ENCODE measurements around the gene USP33. TPM values are rescaled to one million over a fixed set of nuclear protein-coding genes. Genes with fewer than 3 reads are reported as not detected.

USP33 gene
- polyA plus RNA-seq, 1 of the 3 experiments (the other 2 are of a cell fraction), result 26.3 TPM

GRCh38 chr1:77664939-77665516 lies 94.6 kb downstream of the USP33 start:
- H3K36me3 ChIP-seq (replicated peaks in 1 of 2; ENCODE audit: control insufficient read depth in 1 of 2, insufficient read depth in 2 of 2, low read length in 1 of 2), result peaks cover 0 to 4% of the 10 kb centered on the region in 2 experiments
- no peak overlapping the region for H3K4me3 ChIP-seq (ENCODE audit: low read depth in 2 of 2, low read length in 1 of 2)
- H3K4me2 ChIP-seq, result no peak overlapping the region
- H3K9me2 ChIP-seq, result no peaks in the 10 kb centered on the region
- CTCF ChIA-PET, result no interaction called here
- no peaks in the 10 kb centered on the region for H3K27me3 ChIP-seq (ENCODE audit: insufficient read depth)
- no peak overlapping the region for H3K9ac ChIP-seq
- DNase-seq, result no peak
- peaks cover 0 to 4% of the 10 kb centered on the region in 2 experiments; a peak in 3 of 4 replicates for H3K4me1 ChIP-seq (ENCODE audit: control insufficient read depth in 1 of 2, insufficient read depth in 2 of 2, low read depth in 1 of 2, low read length in 1 of 2)
- TF ChIP-seq EZH2phosphoT487 (IDR thresholded peaks at IDR 0.05; ENCODE audit: borderline replicate concordance, low read depth), result no peak
- peaks cover 6% of the 10 kb centered on the region for H3F3A ChIP-seq (replicated peaks; ENCODE audit: insufficient read depth)
- H3K79me2 ChIP-seq (ENCODE audit: insufficient read depth), result peaks cover 100% of the 10 kb centered on the region
- POLR2A ChIA-PET, result no interaction called here
- no peak overlapping the region for H3K27ac ChIP-seq (ENCODE audit: low read depth in 2 of 2, low read length in 1 of 2)
- peaks cover 63% of the 10 kb centered on the region for H4K20me1 ChIP-seq (ENCODE audit: insufficient read depth)
- H2AFZ ChIP-seq (ENCODE audit: low read depth), result no peak overlapping the region
- H3K9me3 ChIP-seq, result no peaks in the 10 kb centered on the region
- 96% methylated on average over 3 of the region's 3 CpGs for WGBS (ENCODE audit: low lambda C conversion rate)

GRCh38 chr1:77661696-77662095 lies 98.0 kb downstream of the USP33 start:
- no peaks in the 10 kb centered on the region for H3K36me3 ChIP-seq (replicated peaks in 1 of 2; ENCODE audit: control insufficient read depth in 1 of 2, insufficient read depth in 2 of 2, low read length in 1 of 2)
- 90% methylated on average over 4 of the region's 4 CpGs for WGBS (ENCODE audit: low lambda C conversion rate)
- ChIA-PET POLR2A (no interaction called here), CTCF (interaction anchor here (0.6 kb wide), 1 partner anchor 423 kb away, joined by 3 read pairs; no protein-coding TSS in a partner anchor)
- peaks cover 51% of the 10 kb centered on the region for H4K20me1 ChIP-seq (ENCODE audit: insufficient read depth)
- no peak overlapping the region for H2AFZ ChIP-seq (ENCODE audit: low read depth)
- H3K4me3 ChIP-seq (ENCODE audit: low read depth in 2 of 2, low read length in 1 of 2), result no peak overlapping the region
- no peak for DNase-seq
- no peaks in the 10 kb centered on the region for H3K27me3 ChIP-seq (ENCODE audit: insufficient read depth)
- H3K27ac ChIP-seq (ENCODE audit: low read depth in 2 of 2, low read length in 1 of 2), result no peak overlapping the region
- no peak overlapping the region for H3K4me2 ChIP-seq
- H3K9ac ChIP-seq, result no peak overlapping the region
- H3K9me2 ChIP-seq, result no peaks in the 10 kb centered on the region
- H3K4me1 ChIP-seq (ENCODE audit: control insufficient read depth in 1 of 2, insufficient read depth in 2 of 2, low read depth in 1 of 2, low read length in 1 of 2), result no peaks in the 10 kb centered on the region; a peak in 2 of 4 replicates
- peaks cover 100% of the 10 kb centered on the region for H3K79me2 ChIP-seq (ENCODE audit: insufficient read depth)
- H3K9me3 ChIP-seq, result no peaks in the 10 kb centered on the region
- no peaks in the 10 kb centered on the region for H3F3A ChIP-seq (replicated peaks; ENCODE audit: insufficient read depth)
- TF ChIP-seq TEAD4 (IDR thresholded peaks at IDR 0.05; ENCODE audit: borderline replicate concordance, insufficient read depth) (no peak), FOSL2 (IDR thresholded peaks at IDR 0.05; ENCODE audit: borderline replicate concordance, low read depth) (no peak), EP300 (IDR thresholded peaks at IDR 0.05; ENCODE audit: borderline replicate concordance in 1 of 2, low read depth in 1 of 2, low read length in 1 of 2) (no peak), TCF12 (IDR thresholded peaks at IDR 0.05) (no peak), RFX5 (IDR thresholded peaks at IDR 0.05; ENCODE audit: low read length) (no peak), MAX (IDR thresholded peaks at IDR 0.05; ENCODE audit: low read depth) (no peak), RXRA (IDR thresholded peaks at IDR 0.05; ENCODE audit: borderline replicate concordance, low read depth) (no peak), REST (IDR thresholded peaks at IDR 0.05; ENCODE audit: low read depth, low read length) (no peak), FOXM1 (IDR thresholded peaks at IDR 0.05; ENCODE audit: low read depth) (no peak), SMC3 (IDR thresholded peaks at IDR 0.05; ENCODE audit: low read depth, low read length) (no peak), PBX3 (IDR thresholded peaks at IDR 0.05) (no peak), MEF2A (IDR thresholded peaks at IDR 0.05; ENCODE audit: borderline replicate concordance, low read depth) (no peak), IRF3 (IDR thresholded peaks at IDR 0.05; ENCODE audit: low read depth, low read length) (no peak), ELF1 (IDR thresholded peaks at IDR 0.05) (no peak), ZBTB33 (IDR thresholded peaks at IDR 0.05; ENCODE audit: borderline replicate concordance, low read depth) (no peak), NFIC (IDR thresholded peaks at IDR 0.05; ENCODE audit: borderline replicate concordance) (no peak), EZH2phosphoT487 (IDR thresholded peaks at IDR 0.05; ENCODE audit: borderline replicate concordance, low read depth) (no peak), GABPA (IDR thresholded peaks at IDR 0.05; ENCODE audit: low read depth) (no peak), RAD21 (IDR thresholded peaks at IDR 0.05; ENCODE audit: low read length) (no peak), SIN3A (IDR thresholded peaks at IDR 0.05; ENCODE audit: borderline replicate concordance, low read depth, low read length) (no peak)

Data from SK-N-SH (cell line).